Measurements from ENCODE around the gene CDC14A.

The CDC14A gene

GRCh38 chr1:100511773-100512172 is 159.5 kb downstream of the CDC14A start:
- no peak overlapping the region for H3K4me3 ChIP-seq (ENCODE audit: low read depth, low read length)
- no peak for DNase-seq (ENCODE audit: low read depth)

DNA sequence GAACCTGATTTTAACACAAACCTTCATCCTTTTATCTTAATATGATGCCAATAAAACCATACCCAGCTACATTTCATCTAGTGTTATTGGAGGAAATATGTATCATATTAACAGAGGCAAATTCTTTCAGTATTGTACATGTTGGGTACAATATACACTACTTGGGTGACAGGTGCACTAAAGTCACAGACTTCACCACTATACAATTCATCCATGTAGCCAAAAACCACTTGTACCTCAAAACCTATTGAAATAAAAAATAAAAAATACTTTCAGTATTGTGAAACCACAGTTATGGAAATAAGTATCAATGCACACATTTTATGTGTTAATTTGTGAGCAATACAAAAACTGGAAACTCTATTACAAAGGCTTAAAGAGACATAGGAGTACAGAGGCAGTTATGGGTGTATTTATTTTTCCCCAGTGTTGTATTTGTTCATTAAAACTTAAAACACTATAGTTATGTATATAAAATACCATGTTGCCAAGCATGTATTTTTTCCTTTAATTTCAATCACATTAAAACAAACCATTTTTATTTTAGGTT is 160.6 kb downstream of the CDC14A start:
- H3K4me3 ChIP-seq (ENCODE audit: low read depth, low read length): no peak overlapping the region
- DNase-seq (ENCODE audit: low read depth): no peak

DNA sequence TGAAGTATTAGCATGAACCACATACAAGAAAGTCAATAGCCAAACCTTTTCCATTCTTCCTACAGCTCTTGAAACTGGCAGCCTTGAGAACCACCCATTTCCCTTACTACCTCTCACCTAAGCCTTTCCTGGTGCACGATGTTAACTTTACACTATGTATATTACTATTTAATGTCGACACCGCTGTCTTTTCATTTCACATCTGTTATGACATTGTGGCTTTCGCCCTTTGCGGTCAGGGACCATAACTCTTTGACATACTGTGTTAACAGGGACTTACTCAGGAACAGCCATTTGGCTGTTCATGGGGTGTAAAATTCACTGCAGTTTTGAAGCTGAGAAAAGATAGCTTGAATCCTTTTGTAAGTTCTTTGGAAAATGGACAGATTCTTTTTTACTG is 164.6 kb downstream of the CDC14A start:
- DNase-seq (ENCODE audit: low read depth): no peak
- no peak overlapping the region for H3K4me3 ChIP-seq (ENCODE audit: low read depth, low read length)

DNA sequence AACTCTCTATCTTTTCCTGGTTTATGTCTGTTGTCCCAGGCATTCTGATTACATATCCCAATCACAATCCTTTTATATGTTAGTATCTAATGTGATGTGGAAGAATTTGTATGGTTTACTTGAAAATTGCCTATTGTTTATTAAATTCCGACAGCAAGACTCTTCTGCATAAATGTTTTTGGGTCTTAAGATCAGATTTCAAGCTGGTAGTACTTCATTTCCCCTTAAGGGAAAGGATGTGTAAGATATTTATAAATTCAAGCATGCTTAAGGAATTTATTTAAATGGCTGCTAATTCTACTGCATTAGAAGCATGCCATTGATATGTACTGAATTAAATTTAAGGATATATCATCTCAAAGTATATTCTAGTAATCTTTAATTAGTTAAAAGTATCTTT is 165.2 kb downstream of the CDC14A start:
- no peak overlapping the region for H3K4me3 ChIP-seq (ENCODE audit: low read depth, low read length)
- no peak for DNase-seq (ENCODE audit: low read depth)

GRCh38 chr1:100518023-100518422 is 165.7 kb downstream of the CDC14A start:
- no peak overlapping the region for H3K4me3 ChIP-seq (ENCODE audit: low read depth, low read length)
- no peak for DNase-seq (ENCODE audit: low read depth)

- no peak for DNase-seq (ENCODE audit: low read depth)
- no peak overlapping the region for H3K4me3 ChIP-seq (ENCODE audit: low read depth, low read length)
These were observed 170.8 kb downstream of the CDC14A start for GRCh38 chr1:100523038-100523652.

DNA sequence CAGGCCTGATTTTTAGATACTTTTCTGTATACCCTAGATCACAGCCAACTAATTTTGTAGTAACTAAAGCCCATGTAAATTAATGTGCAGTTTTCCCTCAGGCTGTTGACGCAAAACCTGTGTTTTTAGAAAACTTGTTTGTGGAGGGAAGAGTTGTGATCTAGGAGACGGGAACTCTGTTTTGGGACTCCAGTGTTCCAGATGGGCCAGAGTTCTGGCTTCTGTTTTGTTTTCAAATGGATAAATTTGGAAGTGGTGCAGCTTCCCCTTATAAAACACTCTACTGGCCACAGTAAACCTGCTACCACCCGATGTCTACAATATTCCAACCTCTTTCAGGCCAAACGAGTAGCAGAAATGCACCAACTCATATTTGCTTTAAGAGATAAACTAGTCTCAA is 172.0 kb downstream of the CDC14A start:
- DNase-seq (ENCODE audit: low read depth): no peak
- no peak overlapping the region for H3K4me3 ChIP-seq (ENCODE audit: low read depth, low read length)

- no peak for DNase-seq (ENCODE audit: low read depth)
- no peak overlapping the region for H3K4me3 ChIP-seq (ENCODE audit: low read depth, low read length)
These were observed 174.6 kb downstream of the CDC14A start for GRCh38 chr1:100526894-100527293.

- peak; percentile 42 for DNase-seq (ENCODE audit: low read depth)
- H3K4me3 ChIP-seq (ENCODE audit: low read depth, low read length): no peak overlapping the region
These were observed 176.6 kb downstream of the CDC14A start for GRCh38 chr1:100528871-100529270.

DNA sequence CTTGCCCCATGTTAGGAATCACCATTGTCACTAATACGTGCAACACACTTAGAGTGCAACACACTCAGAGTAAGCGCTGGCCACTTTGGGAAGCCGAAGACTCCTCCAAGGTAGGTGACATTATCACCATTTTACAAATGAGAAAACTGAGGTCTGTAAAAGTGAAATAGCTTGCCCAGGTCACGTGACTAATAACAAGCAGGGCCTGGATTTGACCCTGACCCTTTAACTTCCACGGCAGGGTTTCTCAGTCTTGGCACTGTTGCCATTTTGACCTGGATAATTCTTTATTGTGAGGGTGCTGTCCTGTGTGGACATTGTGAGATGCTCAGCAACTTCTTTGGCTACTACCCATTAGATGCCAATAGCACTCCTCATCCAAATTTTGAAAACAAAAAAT is 177.8 kb downstream of the CDC14A start:
- DNase-seq (ENCODE audit: low read depth): no peak
- no peak overlapping the region for H3K4me3 ChIP-seq (ENCODE audit: low read depth, low read length)

DNA sequence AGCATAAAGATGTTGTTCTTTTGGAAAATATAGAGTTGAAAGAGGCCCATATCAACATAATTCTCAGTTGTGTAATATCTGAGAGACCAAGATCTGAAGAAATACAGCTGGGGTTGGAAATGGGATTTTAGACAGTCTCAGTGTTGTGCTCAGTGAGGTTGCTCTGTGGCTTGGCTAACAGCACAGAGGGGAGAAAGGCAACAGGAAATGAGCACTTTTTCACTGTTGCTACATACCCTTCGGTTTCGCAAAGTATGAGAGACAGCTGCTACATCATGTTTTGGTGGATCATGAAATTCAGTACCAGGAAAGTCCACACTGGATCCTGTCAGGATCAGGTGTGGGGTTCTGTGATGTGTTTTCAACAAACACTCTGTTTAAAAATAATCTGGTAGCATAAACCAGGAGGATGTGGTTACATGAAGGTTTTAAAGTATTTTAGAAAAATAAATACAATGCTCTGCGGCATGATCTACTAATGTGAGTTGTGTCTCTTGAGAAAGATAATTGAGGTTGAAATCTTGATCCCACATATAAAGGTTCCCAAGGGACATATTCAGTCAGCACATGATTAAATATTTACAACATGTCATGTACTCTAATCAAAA is 178.7 kb downstream of the CDC14A start:
- no peak overlapping the region for H3K4me3 ChIP-seq (ENCODE audit: low read depth, low read length)
- DNase-seq (ENCODE audit: low read depth): peak; percentile 87

- H3K4me3 ChIP-seq (ENCODE audit: low read depth, low read length): no peak overlapping the region
- no peak for DNase-seq (ENCODE audit: low read depth)
These were observed 180.3 kb downstream of the CDC14A start for GRCh38 chr1:100532645-100533044.

DNA sequence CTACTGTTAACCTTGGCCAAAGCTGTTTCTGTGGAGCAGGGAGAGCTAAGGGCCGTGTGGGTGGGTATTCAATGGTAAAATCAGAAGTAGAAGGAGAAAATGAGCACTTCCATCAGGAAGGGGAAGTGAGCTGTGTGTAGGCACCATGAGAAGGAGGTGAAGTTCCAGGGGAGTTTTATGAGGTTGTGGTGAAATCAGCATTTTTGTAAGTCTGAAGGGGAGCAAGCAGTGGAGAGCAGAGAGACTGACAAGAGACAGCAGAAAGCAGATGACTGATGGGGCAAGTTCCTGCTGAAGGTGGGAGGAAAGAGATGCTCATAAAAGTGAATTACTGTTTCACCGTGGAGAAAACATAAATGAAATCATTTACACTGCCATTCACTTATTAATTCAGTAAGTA is 183.0 kb downstream of the CDC14A start:
- no peak for DNase-seq (ENCODE audit: low read depth)
- H3K4me3 ChIP-seq (ENCODE audit: low read depth, low read length): no peak overlapping the region

GRCh38 chr1:100536031-100536430 is 183.7 kb downstream of the CDC14A start:
- DNase-seq (ENCODE audit: low read depth): no peak
- no peak overlapping the region for H3K4me3 ChIP-seq (ENCODE audit: low read depth, low read length)

DNA sequence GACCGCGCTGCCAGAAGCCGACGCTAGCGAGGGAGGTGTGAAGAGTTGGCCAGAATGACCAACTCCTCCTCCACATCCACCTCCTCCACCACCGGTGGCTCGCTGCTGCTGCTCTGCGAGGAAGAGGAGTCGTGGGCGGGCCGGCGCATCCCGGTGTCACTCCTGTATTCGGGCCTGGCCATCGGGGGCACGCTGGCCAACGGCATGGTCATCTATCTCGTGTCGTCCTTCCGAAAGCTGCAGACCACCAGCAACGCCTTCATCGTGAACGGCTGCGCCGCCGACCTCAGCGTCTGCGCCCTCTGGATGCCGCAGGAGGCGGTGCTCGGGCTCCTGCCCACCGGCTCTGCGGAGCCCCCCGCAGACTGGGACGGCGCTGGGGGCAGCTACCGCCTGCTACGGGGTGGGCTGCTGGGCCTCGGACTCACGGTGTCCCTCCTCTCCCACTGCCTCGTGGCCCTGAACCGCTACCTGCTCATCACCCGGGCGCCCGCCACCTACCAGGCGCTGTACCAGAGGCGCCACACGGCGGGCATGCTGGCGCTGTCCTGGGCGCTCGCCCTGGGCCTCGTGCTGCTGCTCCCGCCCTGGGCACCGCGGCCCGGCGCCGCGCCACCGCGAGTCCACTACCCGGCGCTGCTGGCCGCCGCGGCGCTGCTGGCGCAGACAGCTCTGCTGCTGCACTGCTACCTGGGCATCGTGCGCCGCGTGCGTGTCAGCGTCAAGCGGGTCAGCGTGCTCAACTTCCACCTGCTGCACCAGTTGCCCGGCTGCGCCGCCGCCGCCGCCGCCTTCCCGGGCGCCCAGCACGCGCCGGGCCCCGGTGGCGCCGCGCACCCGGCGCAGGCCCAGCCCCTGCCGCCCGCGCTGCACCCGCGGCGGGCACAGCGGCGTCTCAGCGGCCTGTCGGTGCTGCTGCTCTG is 186.9 kb downstream of the CDC14A start:
- DNase-seq (ENCODE audit: low read depth): no peak
- H3K4me3 ChIP-seq (ENCODE audit: low read depth, low read length): peak overlapping the region; percentile 50

DNA sequence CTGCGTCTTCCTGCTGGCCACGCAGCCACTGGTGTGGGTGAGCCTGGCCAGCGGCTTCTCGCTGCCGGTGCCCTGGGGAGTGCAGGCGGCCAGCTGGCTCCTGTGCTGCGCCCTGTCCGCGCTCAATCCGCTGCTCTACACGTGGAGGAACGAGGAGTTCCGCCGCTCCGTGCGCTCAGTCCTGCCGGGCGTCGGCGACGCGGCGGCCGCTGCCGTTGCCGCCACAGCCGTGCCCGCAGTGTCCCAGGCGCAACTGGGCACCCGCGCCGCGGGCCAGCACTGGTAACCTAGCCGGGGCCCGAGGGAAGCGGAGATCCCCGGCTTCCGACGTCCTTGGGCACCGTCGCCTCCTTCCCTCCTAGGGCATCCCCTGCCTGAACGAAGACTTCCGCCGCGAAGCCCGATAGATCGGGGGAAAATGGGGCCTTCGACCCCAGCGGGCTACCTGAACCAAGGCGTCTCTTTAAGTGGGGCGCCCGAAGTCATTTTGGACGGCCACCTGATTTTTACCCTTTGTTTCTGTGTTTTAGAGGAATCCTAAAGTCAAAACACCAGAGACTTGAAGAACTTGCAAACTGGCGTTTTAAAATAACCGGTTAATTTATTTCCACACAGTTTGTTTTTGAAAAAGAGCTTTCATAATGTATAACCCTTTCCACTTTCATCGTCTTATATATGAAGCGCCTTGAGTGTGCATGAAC is 187.7 kb downstream of the CDC14A start:
- DNase-seq (ENCODE audit: low read depth): no peak
- H3K4me3 ChIP-seq (ENCODE audit: low read depth, low read length): peak overlapping the region; percentile 50

DNA sequence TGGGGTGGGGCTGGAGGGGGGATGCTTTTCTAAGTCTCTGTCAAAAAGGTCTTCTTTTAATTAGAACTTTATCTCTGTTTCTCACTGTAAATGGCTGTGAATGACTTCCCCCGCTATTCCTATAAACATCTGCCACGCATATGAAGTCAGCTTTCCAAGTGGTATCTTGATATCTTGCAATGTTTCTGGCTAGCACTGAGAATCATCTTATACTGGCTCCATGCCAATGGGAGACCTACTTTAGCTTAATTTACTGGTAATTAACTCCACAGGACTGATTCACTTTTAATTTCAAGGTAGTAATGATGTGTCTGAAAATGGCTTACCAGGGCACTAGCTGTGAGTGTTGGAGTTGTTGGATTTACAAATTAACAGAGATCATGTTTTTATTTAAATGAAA is 190.0 kb downstream of the CDC14A start:
- no peak for DNase-seq (ENCODE audit: low read depth)
- no peak overlapping the region for H3K4me3 ChIP-seq (ENCODE audit: low read depth, low read length)

DNA sequence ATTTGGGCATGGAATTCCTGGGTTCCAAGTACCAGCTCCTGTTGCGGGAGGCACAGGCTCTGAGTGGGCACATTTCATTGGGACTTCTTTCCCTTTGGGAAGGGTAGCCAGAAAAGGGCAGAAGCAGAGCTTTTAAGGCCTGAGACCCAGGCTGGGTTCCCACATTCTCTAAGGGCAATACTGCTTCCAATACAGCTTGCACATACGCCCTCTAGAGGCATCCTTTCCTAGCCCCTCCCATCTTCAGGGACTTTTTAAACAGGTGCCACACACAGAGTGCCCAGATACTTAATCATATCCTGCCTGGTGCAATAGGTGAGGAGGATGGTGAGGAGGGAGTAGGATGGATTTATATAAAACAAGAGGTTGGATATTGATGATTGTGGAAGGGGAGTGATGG is 191.3 kb downstream of the CDC14A start:
- no peak overlapping the region for H3K4me3 ChIP-seq (ENCODE audit: low read depth, low read length)
- DNase-seq (ENCODE audit: low read depth): no peak

DNA sequence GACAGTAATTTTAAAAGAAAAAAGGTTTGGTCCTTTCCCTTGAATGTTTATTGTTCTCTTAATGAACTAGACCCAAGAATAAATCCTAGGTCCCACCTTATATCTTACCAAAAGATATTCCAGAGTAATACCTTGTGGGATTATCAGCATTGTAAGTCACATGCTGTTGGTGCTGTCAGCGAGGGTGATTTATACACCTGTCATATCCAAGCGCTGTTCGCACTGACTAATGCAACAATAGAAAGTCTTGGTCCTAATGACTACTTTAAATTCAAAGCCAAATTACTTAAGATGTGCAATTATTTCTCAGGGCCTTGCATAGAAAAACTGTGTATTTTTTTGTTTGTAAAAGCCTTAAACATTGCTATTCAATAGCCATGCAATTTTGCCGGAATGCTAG is 192.5 kb downstream of the CDC14A start:
- no peak for DNase-seq (ENCODE audit: low read depth)
- H3K4me3 ChIP-seq (ENCODE audit: low read depth, low read length): no peak overlapping the region

- DNase-seq (ENCODE audit: low read depth): no peak
- H3K4me3 ChIP-seq (ENCODE audit: low read depth, low read length): no peak overlapping the region
These were observed 193.5 kb downstream of the CDC14A start for GRCh38 chr1:100545855-100546254.
